HEK293 (cell line): Measurements from ENCODE around the gene AKAP8L.

Experiments
- GFI1B ChIP-seq: fragments of 450-650 bp; formaldehyde crosslinking; IDR thresholded peaks from 2 replicates; pipeline ENCODE4 v1.5.1; 2016; ENCODE audit warnings: missing biosample characterization, missing genetic modification characterization
- GLIS2 ChIP-seq: fragments of 450-650 bp; formaldehyde crosslinking; IDR thresholded peaks from 2 replicates; pipeline ENCODE4 v1.5.1; 2016; ENCODE audit warnings: missing biosample characterization, missing genetic modification characterization
- KLF16 ChIP-seq: fragments of 450-650 bp; formaldehyde crosslinking; IDR thresholded peaks from 2 replicates; pipeline ENCODE4 v1.5.1; 2017; ENCODE audit warnings: missing biosample characterization, missing genetic modification characterization
- PATZ1 ChIP-seq: fragments of 450-650 bp; formaldehyde crosslinking; IDR thresholded peaks from 2 replicates; pipeline ENCODE4 v1.5.1; 2016; ENCODE audit warnings: missing biosample characterization, missing genetic modification characterization
- PRDM1 ChIP-seq: fragments of 450-650 bp; formaldehyde crosslinking; IDR thresholded peaks from 2 replicates; pipeline ENCODE4; 2016; ENCODE audit warnings: missing biosample characterization, missing genetic modification characterization
- PRDM4 ChIP-seq: fragments of 450-650 bp; formaldehyde crosslinking; IDR thresholded peaks from 2 replicates; pipeline ENCODE4 v1.5.1; 2017; ENCODE audit warnings: missing biosample characterization, missing genetic modification characterization
- REPIN1 ChIP-seq: fragments of 450-650 bp; formaldehyde crosslinking; IDR thresholded peaks from 2 replicates; pipeline ENCODE4 v1.5.1; 2017; ENCODE audit warnings: missing biosample characterization, missing genetic modification characterization, low read depth
- SP3 ChIP-seq: fragments of 450-650 bp; formaldehyde crosslinking; IDR thresholded peaks from 2 replicates; pipeline ENCODE4 v1.5.1; 2016; ENCODE audit warnings: missing biosample characterization, missing genetic modification characterization
- TCF7L2 ChIP-seq: IDR thresholded peaks from 2 replicates; pipeline ENCODE4 v1.6.1; 2011; ENCODE audit warnings: low read depth, mild to moderate bottlenecking, inconsistent platforms, low read length, moderate library complexity, borderline replicate concordance
- YY1 ChIP-seq: fragments of 450-650 bp; formaldehyde crosslinking; IDR thresholded peaks from 2 replicates; pipeline ENCODE4 v1.5.1; 2018; ENCODE audit warnings: missing biosample characterization, missing genetic modification characterization
- ZBTB17 ChIP-seq: fragments of 450-650 bp; formaldehyde crosslinking; IDR thresholded peaks from 2 replicates; pipeline ENCODE4 v1.5.1; 2016; ENCODE audit warnings: missing biosample characterization, missing genetic modification characterization
- ZBTB48 ChIP-seq: fragments of 450-650 bp; formaldehyde crosslinking; IDR thresholded peaks from 2 replicates; pipeline ENCODE4 v1.5.1; 2016; ENCODE audit warnings: missing biosample characterization, missing genetic modification characterization
- ZBTB49 ChIP-seq: fragments of 450-650 bp; formaldehyde crosslinking; IDR thresholded peaks from 2 replicates; pipeline ENCODE4 v1.5.1; 2016; ENCODE audit warnings: missing biosample characterization, missing genetic modification characterization, low read depth
- ZIC2 ChIP-seq: fragments of 450-650 bp; formaldehyde crosslinking; IDR thresholded peaks from 2 replicates; pipeline ENCODE4 v1.5.1; 2016; ENCODE audit warnings: missing biosample characterization, missing genetic modification characterization
- ZNF169 ChIP-seq: fragments of 450-650 bp; formaldehyde crosslinking; IDR thresholded peaks from 2 replicates; pipeline ENCODE4 v1.5.1; 2016; ENCODE audit warnings: missing biosample characterization, missing genetic modification characterization
- ZNF174 ChIP-seq: fragments of 450-650 bp; formaldehyde crosslinking; IDR thresholded peaks from 2 replicates; pipeline ENCODE4 v1.5.0; 2017; ENCODE audit warnings: missing biosample characterization, mild to moderate bottlenecking, missing genetic modification characterization
- ZNF184 ChIP-seq: fragments of 450-650 bp; IDR thresholded peaks from 2 replicates; pipeline ENCODE4 v1.5.1; 2018; ENCODE audit warnings: missing biosample characterization, mild to moderate bottlenecking, missing genetic modification characterization
- ZNF202 ChIP-seq: fragments of 450-650 bp; formaldehyde crosslinking; IDR thresholded peaks from 2 replicates; pipeline ENCODE4 v1.5.1; 2016; ENCODE audit warnings: missing biosample characterization, missing genetic modification characterization, borderline replicate concordance
- ZNF366 ChIP-seq: fragments of 450-650 bp; formaldehyde crosslinking; conservative IDR thresholded peaks from 2 replicates; pipeline ENCODE4 v1.5.1; 2016; ENCODE audit warnings: missing biosample characterization, missing genetic modification characterization
- ZNF530 ChIP-seq: fragments of 450-650 bp; formaldehyde crosslinking; IDR thresholded peaks from 2 replicates; pipeline ENCODE4 v1.5.1; 2016; ENCODE audit warnings: low read depth, missing biosample characterization, missing genetic modification characterization
- ZNF560 ChIP-seq: fragments of 450-650 bp; formaldehyde crosslinking; IDR thresholded peaks from 2 replicates; pipeline ENCODE4 v1.5.1; 2017; ENCODE audit warnings: missing biosample characterization, missing genetic modification characterization, borderline replicate concordance
- ZNF747 ChIP-seq: fragments of 450-650 bp; formaldehyde crosslinking; IDR thresholded peaks from 2 replicates; pipeline ENCODE4 v1.5.1; 2016; ENCODE audit warnings: missing biosample characterization, missing genetic modification characterization
- ZNF830 ChIP-seq: fragments of 450-650 bp; IDR thresholded peaks from 2 replicates; pipeline ENCODE4 v1.5.0; 2018; ENCODE audit warnings: missing biosample characterization, missing genetic modification characterization, low read depth, mild to moderate bottlenecking, moderate library complexity
- TF ChIP-seq, protein P1 (sequence below): fragments of 450-650 bp; formaldehyde crosslinking; IDR thresholded peaks from 2 replicates; pipeline ENCODE4 v1.5.1; 2016; ENCODE audit warnings: missing biosample characterization, missing genetic modification characterization
- TF ChIP-seq, protein P2 (sequence below): fragments of 450-650 bp; IDR thresholded peaks from 2 replicates; pipeline ENCODE4 v1.5.1; 2018; ENCODE audit warnings: missing biosample characterization, missing genetic modification characterization
- TF ChIP-seq, protein P3 (sequence below): fragments of 450-650 bp; formaldehyde crosslinking; IDR thresholded peaks from 2 replicates; pipeline ENCODE4 v1.5.1; 2016; ENCODE audit warnings: missing biosample characterization, missing genetic modification characterization, low read depth

The AKAP8L gene

DNA sequence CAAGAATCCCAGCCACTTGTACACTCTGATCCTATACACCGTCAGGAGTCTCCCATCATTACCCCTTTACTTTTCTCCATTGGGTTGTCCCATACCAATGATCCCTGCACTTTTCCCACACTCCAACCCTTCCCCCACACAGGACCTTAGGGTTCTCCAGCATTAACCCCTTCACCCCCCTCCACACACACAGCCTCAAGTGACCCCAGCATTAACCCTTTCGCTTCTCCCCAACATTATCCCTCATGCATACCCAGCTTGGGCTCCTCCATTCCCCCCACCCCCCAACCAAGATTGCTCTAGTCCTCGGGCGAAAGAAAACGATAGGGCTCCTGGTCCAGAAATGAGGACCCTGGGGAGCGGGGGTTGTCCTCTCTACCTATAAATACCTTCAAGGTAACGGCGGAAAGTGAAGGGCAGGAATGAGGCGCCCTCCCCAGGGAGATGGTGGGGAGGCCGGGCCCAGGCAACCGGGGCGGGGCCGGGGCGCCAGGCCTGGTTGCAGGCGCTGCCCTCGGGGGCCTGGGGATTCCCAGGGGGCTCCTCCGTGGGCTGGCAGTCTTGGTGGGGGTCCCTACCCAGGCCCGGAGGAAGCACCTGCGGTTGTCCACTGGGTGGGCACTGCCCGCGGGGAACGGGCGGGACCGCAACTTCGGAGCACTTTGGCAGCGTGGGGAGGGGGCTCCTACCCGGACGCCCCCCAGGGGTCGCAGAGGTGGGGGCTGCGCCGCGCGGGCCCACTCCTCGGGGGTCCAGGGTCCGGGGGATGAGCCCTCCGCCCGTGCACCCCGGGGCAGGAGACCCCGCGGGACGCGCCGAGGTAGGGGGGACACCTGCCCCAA lies 30.2 kb upstream of the AKAP8L start (continued):
- no peak for TF ChIP-seq ZNF169 (tag by site-specific recombination)
- TF ChIP-seq TCF7L2, result no peak
- TF ChIP-seq, protein P1, sequence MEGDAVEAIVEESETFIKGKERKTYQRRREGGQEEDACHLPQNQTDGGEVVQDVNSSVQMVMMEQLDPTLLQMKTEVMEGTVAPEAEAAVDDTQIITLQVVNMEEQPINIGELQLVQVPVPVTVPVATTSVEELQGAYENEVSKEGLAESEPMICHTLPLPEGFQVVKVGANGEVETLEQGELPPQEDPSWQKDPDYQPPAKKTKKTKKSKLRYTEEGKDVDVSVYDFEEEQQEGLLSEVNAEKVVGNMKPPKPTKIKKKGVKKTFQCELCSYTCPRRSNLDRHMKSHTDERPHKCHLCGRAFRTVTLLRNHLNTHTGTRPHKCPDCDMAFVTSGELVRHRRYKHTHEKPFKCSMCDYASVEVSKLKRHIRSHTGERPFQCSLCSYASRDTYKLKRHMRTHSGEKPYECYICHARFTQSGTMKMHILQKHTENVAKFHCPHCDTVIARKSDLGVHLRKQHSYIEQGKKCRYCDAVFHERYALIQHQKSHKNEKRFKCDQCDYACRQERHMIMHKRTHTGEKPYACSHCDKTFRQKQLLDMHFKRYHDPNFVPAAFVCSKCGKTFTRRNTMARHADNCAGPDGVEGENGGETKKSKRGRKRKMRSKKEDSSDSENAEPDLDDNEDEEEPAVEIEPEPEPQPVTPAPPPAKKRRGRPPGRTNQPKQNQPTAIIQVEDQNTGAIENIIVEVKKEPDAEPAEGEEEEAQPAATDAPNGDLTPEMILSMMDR (tag by site-specific recombination), result 0 out of 2 replicates have a peak, but pooled peaks have one; percentile 24
- TF ChIP-seq ZNF184, result no peak
- no peak for TF ChIP-seq ZNF830
- no peak for TF ChIP-seq REPIN1 (tag by site-specific recombination)
- TF ChIP-seq PRDM4 (tag by site-specific recombination), result no peak
- TF ChIP-seq ZNF366 (tag by site-specific recombination), result 0 out of 2 replicates have a peak, but pooled peaks have one; percentile 51
- peak; percentile 81 for TF ChIP-seq ZBTB17 (tag by site-specific recombination)
- TF ChIP-seq ZIC2 (tag by site-specific recombination), result peak; percentile 71
- peak; percentile 81 for TF ChIP-seq GLIS2 (tag by site-specific recombination)
- TF ChIP-seq, protein P2, sequence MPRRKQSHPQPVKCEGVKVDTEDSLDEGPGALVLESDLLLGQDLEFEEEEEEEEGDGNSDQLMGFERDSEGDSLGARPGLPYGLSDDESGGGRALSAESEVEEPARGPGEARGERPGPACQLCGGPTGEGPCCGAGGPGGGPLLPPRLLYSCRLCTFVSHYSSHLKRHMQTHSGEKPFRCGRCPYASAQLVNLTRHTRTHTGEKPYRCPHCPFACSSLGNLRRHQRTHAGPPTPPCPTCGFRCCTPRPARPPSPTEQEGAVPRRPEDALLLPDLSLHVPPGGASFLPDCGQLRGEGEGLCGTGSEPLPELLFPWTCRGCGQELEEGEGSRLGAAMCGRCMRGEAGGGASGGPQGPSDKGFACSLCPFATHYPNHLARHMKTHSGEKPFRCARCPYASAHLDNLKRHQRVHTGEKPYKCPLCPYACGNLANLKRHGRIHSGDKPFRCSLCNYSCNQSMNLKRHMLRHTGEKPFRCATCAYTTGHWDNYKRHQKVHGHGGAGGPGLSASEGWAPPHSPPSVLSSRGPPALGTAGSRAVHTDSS (tag by site-specific recombination), result no peak
- no peak for TF ChIP-seq YY1 (tag by site-specific recombination)
- peak; percentile 34; the same call in 1 of the 2 replicates for TF ChIP-seq PRDM1 (tag by site-specific recombination)
- TF ChIP-seq ZNF202, result no peak
- peak; percentile 96 for TF ChIP-seq ZBTB48 (tag by site-specific recombination)
- TF ChIP-seq GFI1B (tag by site-specific recombination), result no peak
- TF ChIP-seq ZNF560 (tag by site-specific recombination), result no peak
- TF ChIP-seq ZNF174 (tag by site-specific recombination), result no peak
- TF ChIP-seq, protein P3, sequence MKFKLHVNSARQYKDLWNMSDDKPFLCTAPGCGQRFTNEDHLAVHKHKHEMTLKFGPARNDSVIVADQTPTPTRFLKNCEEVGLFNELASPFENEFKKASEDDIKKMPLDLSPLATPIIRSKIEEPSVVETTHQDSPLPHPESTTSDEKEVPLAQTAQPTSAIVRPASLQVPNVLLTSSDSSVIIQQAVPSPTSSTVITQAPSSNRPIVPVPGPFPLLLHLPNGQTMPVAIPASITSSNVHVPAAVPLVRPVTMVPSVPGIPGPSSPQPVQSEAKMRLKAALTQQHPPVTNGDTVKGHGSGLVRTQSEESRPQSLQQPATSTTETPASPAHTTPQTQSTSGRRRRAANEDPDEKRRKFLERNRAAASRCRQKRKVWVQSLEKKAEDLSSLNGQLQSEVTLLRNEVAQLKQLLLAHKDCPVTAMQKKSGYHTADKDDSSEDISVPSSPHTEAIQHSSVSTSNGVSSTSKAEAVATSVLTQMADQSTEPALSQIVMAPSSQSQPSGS (tag by site-specific recombination), result no peak
- no peak for TF ChIP-seq ZNF747
- peak; percentile 22; the same call in 1 of the 2 replicates for TF ChIP-seq SP3 (tag by site-specific recombination)
- TF ChIP-seq KLF16 (tag by site-specific recombination), result no peak
- TF ChIP-seq ZNF530 (tag by site-specific recombination), result no peak
- TF ChIP-seq PATZ1 (tag by site-specific recombination), result peak; percentile 72
- TF ChIP-seq ZBTB49 (tag by site-specific recombination), result no peak
